AG10803 (cell line): ENCODE data around the gene POLR2F.
"Not testable (repeated sequence)": the region's sequence is repeated elsewhere in the genome, so short reads cannot be mapped to it uniquely, and the experiment has no call there.

ENCODE experiments used
- DNase-seq: peaks from one replicate; pipeline ENCODE4 v3.0.0; 2010; ENCODE audit warnings: low read depth
- H3K4me3 ChIP-seq: 2 replicates; pipeline ENCODE4 v1.5.1; 2011; ENCODE audit warnings: mild to moderate bottlenecking, low read length, control low read depth
- CTCF ChIP-seq: conservative IDR thresholded peaks from 2 replicates; pipeline ENCODE4 v1.5.1; 2011; ENCODE audit warnings: mild to moderate bottlenecking, low read length, control low read depth, inconsistent platforms

POLR2F gene

GRCh38 chr22:37943136-37943824 is 10.2 kb upstream of the POLR2F start:
- no peak for TF ChIP-seq CTCF
- DNase-seq = no peak
- no peak overlapping the region for H3K4me3 ChIP-seq

GRCh38 chr22:37943825-37944198 is 9.7 kb upstream of the POLR2F start:
- TF ChIP-seq CTCF = no peak
- DNase-seq = no peak
- H3K4me3 ChIP-seq = no peak overlapping the region

- DNase-seq, H3K4me3 ChIP-seq: not testable (repeated sequence)
Observed at GRCh38 chr22:37944423-37944822, 9.1 kb upstream of the POLR2F start.

- DNase-seq, H3K4me3 ChIP-seq: not testable (repeated sequence)
Observed at GRCh38 chr22:37947142-37947795, 6.2 kb upstream of the POLR2F start.

GRCh38 chr22:37951305-37951704 is 2.2 kb upstream of the POLR2F start:
- DNase-seq = no peak
- no peak overlapping the region for H3K4me3 ChIP-seq

GRCh38 chr22:37952629-37953028 is 870 bp upstream of the POLR2F start:
- not testable (repeated sequence) for DNase-seq
- H3K4me3 ChIP-seq = peak overlapping the region; percentile 99

More at GRCh38 chr22:37951305-37951704, 2.2 kb upstream of the POLR2F start:
- TF ChIP-seq CTCF = no peak

- DNase-seq = no peak
Observed at GRCh38 chr22:37953062-37953436, 450 bp upstream of the POLR2F start.

GRCh38 chr22:37954686-37955085 is 1.2 kb downstream of the POLR2F start:
- no peak for TF ChIP-seq CTCF
- DNase-seq = no peak
- H3K4me3 ChIP-seq = peak overlapping the region; percentile 99

More at GRCh38 chr22:37953062-37953436, 450 bp upstream of the POLR2F start:
- no peak for TF ChIP-seq CTCF
- peak overlapping the region; percentile 99 for H3K4me3 ChIP-seq

GRCh38 chr22:37955825-37956397 is 2.4 kb downstream of the POLR2F start:
- not testable (repeated sequence) for DNase-seq, H3K4me3 ChIP-seq
